ENCODE results near the gene DPH3. TPM values are rescaled to one million over a fixed set of nuclear protein-coding genes. Genes with fewer than 3 reads are reported as not detected.
A peak's percentile ranks its signal among the peaks of the same experiment; 100 is the strongest.

Gene DPH3
- total RNA-seq (2014; rRNA removed; shearing (Covaris generic)) = 14.0 and 15.3 TPM in 2 replicates
- polyA plus RNA-seq (2016; fragmentation: Nextera tagmentation; extraction: Ambion mirVana) = 84.3 and 91.7 TPM in 2 replicates
- long read RNA-seq, transcript DPH3-202 (2 exons, 3,052 nt) = major isoform, 13 of 26 reads
- long read RNA-seq, transcript DPH3-204 (3 exons, 3,131 nt) = major isoform, 13 of 26 reads
- long read RNA-seq, partial matches to known transcripts = 0 of 26 reads
- long read RNA-seq, other reads (novel, unspliced or antisense) = 0 of 26 reads

DNA sequence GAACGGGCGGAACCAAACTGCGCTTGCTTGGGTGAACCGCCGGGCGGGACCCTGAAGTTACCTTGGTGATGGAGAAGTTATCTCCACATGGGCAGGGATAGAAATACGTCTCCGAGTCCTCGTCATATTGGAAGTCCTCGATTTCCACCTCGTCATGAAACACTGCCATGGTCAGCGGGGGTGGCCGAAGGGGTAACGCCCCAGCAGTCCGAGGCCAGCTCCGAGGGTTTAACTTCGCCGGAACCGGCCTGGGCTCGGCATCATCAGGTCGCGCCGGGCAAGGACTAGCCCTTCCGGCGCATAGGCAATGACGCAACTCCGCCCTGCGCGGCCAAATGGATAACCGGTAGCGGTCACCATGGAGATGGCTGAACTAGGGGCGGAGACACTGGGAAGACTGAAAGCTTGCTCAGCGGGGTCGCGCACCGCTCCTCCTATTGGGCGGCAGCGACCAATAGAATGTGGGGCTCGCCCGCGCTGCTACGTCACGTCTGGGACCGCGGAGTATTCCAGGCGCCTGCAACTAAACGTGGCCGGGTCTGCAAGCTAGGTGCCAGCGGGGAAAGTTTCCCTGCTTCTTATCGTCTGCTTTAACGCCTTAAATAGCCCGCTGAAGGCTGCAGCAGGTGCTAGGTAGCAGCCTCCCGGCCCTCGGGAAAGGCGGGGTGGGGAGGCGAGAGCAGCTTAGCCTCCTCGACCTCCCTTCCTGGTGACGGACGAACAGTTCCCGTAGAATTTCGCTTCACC lies at the start of gene DPH3, which contains the start of gene OXNAD1:
TSS of gene DPH3 (minus strand) at position 236 of the 747 bp plus-strand sequence. CDS start at position 169, 67 bp downstream.
TSS of gene OXNAD1 (plus strand) at position 505 of the 747 bp plus-strand sequence. CDS start 5,741 bp downstream, outside the sequence.
- Mint-ChIP-seq H3K27ac (peak within 1 kb of the TSS; percentile 98), H3K36me3 (ENCODE audit: low read depth) (peaks cover 8% of the 10 kb centered on the region; the same call in 2 of the 3 replicates), H3K9me3 (no peaks in the 10 kb centered on the region), H3K4me3 (peak within 1 kb of the TSS; percentile 97), H3K4me1 (peaks cover 19% of the 10 kb centered on the region), H3K27me3 (ENCODE audit: insufficient read depth, low read depth, poor library complexity) (peaks cover 4% of the 10 kb centered on the region)
- H3K4me1 ChIP-seq (ENCODE audit: insufficient read depth) = peaks cover 7% of the 10 kb centered on the region
- H3K27me3 ChIP-seq (ENCODE audit: insufficient read depth) = no peaks in the 10 kb centered on the region
- H3K4me3 ChIP-seq = peak within 1 kb of the TSS; percentile 92
- H2AFZ ChIP-seq = peak within 1 kb of the TSS; percentile 85
- TF ChIP-seq, protein P1, sequence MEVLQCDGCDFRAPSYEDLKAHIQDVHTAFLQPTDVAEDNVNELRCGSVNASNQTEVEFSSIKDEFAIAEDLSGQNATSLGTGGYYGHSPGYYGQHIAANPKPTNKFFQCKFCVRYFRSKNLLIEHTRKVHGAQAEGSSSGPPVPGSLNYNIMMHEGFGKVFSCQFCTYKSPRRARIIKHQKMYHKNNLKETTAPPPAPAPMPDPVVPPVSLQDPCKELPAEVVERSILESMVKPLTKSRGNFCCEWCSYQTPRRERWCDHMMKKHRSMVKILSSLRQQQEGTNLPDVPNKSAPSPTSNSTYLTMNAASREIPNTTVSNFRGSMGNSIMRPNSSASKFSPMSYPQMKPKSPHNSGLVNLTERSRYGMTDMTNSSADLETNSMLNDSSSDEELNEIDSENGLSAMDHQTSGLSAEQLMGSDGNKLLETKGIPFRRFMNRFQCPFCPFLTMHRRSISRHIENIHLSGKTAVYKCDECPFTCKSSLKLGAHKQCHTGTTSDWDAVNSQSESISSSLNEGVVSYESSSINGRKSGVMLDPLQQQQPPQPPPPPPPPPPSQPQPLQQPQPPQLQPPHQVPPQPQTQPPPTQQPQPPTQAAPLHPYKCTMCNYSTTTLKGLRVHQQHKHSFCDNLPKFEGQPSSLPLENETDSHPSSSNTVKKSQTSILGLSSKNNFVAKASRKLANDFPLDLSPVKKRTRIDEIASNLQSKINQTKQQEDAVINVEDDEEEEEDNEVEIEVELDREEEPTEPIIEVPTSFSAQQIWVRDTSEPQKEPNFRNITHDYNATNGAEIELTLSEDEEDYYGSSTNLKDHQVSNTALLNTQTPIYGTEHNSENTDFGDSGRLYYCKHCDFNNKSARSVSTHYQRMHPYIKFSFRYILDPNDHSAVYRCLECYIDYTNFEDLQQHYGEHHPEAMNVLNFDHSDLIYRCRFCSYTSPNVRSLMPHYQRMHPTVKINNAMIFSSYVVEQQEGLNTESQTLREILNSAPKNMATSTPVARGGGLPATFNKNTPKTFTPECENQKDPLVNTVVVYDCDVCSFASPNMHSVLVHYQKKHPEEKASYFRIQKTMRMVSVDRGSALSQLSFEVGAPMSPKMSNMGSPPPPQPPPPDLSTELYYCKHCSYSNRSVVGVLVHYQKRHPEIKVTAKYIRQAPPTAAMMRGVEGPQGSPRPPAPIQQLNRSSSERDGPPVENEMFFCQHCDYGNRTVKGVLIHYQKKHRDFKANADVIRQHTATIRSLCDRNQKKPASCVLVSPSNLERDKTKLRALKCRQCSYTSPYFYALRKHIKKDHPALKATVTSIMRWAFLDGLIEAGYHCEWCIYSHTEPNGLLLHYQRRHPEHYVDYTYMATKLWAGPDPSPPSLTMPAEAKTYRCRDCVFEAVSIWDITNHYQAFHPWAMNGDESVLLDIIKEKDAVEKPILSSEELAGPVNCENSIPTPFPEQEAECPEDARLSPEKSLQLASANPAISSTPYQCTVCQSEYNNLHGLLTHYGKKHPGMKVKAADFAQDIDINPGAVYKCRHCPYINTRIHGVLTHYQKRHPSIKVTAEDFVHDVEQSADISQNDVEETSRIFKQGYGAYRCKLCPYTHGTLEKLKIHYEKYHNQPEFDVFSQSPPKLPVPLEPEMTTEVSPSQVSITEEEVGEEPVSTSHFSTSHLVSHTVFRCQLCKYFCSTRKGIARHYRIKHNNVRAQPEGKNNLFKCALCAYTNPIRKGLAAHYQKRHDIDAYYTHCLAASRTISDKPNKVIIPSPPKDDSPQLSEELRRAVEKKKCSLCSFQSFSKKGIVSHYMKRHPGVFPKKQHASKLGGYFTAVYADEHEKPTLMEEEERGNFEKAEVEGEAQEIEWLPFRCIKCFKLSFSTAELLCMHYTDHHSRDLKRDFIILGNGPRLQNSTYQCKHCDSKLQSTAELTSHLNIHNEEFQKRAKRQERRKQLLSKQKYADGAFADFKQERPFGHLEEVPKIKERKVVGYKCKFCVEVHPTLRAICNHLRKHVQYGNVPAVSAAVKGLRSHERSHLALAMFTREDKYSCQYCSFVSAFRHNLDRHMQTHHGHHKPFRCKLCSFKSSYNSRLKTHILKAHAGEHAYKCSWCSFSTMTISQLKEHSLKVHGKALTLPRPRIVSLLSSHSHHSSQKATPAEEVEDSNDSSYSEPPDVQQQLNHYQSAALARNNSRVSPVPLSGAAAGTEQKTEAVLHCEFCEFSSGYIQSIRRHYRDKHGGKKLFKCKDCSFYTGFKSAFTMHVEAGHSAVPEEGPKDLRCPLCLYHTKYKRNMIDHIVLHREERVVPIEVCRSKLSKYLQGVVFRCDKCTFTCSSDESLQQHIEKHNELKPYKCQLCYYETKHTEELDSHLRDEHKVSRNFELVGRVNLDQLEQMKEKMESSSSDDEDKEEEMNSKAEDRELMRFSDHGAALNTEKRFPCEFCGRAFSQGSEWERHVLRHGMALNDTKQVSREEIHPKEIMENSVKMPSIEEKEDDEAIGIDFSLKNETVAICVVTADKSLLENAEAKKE (CRISPR knock-in tag; IDR thresholded peaks at IDR 0.05) = no peak
- TF ChIP-seq EZH2phosphoT487 (IDR thresholded peaks at IDR 0.05; ENCODE audit: unreplicated experiment) (no peak), EZH2 (IDR thresholded peaks at IDR 0.05; ENCODE audit: low read depth, unreplicated experiment) (no peak), ZNF331 (CRISPR knock-in tag; IDR thresholded peaks at IDR 0.05; ENCODE audit: low read depth) (no peak), POLR2AphosphoS5 (IDR thresholded peaks at IDR 0.05; ENCODE audit: low read depth) (peak; percentile 76), STAT1 (IDR thresholded peaks at IDR 0.05; ENCODE audit: unreplicated experiment) (no peak), CREB1 (CRISPR knock-in tag; IDR thresholded peaks at IDR 0.05; ENCODE audit: low read depth) (peak; percentile 99), JUNB (IDR thresholded peaks at IDR 0.05; ENCODE audit: unreplicated experiment) (no peak), ZNF114 (CRISPR knock-in tag; IDR thresholded peaks at IDR 0.05) (no peak)
- TF ChIP-seq, protein P2, sequence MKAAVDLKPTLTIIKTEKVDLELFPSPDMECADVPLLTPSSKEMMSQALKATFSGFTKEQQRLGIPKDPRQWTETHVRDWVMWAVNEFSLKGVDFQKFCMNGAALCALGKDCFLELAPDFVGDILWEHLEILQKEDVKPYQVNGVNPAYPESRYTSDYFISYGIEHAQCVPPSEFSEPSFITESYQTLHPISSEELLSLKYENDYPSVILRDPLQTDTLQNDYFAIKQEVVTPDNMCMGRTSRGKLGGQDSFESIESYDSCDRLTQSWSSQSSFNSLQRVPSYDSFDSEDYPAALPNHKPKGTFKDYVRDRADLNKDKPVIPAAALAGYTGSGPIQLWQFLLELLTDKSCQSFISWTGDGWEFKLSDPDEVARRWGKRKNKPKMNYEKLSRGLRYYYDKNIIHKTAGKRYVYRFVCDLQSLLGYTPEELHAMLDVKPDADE (IDR thresholded peaks at IDR 0.05) = peak; percentile 84
- TF ChIP-seq, protein P3, sequence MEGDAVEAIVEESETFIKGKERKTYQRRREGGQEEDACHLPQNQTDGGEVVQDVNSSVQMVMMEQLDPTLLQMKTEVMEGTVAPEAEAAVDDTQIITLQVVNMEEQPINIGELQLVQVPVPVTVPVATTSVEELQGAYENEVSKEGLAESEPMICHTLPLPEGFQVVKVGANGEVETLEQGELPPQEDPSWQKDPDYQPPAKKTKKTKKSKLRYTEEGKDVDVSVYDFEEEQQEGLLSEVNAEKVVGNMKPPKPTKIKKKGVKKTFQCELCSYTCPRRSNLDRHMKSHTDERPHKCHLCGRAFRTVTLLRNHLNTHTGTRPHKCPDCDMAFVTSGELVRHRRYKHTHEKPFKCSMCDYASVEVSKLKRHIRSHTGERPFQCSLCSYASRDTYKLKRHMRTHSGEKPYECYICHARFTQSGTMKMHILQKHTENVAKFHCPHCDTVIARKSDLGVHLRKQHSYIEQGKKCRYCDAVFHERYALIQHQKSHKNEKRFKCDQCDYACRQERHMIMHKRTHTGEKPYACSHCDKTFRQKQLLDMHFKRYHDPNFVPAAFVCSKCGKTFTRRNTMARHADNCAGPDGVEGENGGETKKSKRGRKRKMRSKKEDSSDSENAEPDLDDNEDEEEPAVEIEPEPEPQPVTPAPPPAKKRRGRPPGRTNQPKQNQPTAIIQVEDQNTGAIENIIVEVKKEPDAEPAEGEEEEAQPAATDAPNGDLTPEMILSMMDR (conservative IDR thresholded peaks at IDR 0.05; ENCODE audit: low read depth in 2 of 2) = no peak
- TF ChIP-seq, protein P4, sequence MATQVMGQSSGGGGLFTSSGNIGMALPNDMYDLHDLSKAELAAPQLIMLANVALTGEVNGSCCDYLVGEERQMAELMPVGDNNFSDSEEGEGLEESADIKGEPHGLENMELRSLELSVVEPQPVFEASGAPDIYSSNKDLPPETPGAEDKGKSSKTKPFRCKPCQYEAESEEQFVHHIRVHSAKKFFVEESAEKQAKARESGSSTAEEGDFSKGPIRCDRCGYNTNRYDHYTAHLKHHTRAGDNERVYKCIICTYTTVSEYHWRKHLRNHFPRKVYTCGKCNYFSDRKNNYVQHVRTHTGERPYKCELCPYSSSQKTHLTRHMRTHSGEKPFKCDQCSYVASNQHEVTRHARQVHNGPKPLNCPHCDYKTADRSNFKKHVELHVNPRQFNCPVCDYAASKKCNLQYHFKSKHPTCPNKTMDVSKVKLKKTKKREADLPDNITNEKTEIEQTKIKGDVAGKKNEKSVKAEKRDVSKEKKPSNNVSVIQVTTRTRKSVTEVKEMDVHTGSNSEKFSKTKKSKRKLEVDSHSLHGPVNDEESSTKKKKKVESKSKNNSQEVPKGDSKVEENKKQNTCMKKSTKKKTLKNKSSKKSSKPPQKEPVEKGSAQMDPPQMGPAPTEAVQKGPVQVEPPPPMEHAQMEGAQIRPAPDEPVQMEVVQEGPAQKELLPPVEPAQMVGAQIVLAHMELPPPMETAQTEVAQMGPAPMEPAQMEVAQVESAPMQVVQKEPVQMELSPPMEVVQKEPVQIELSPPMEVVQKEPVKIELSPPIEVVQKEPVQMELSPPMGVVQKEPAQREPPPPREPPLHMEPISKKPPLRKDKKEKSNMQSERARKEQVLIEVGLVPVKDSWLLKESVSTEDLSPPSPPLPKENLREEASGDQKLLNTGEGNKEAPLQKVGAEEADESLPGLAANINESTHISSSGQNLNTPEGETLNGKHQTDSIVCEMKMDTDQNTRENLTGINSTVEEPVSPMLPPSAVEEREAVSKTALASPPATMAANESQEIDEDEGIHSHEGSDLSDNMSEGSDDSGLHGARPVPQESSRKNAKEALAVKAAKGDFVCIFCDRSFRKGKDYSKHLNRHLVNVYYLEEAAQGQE (IDR thresholded peaks at IDR 0.05; ENCODE audit: unreplicated experiment) = no peak
- peaks cover 72% of the 10 kb centered on the region for H3K79me2 ChIP-seq (replicated peaks; ENCODE audit: insufficient read depth)
- H3K36me3 ChIP-seq (ENCODE audit: insufficient read depth) = peaks cover 13% of the 10 kb centered on the region
- peak within 1 kb of the TSS; percentile 86 for H3K27ac ChIP-seq (ENCODE audit: low read depth)
- peak within 1 kb of the TSS; percentile 93 for H3K4me2 ChIP-seq
- peak; percentile 97 for ATAC-seq
- no peaks in the 10 kb centered on the region for H3F3A ChIP-seq (replicated peaks; ENCODE audit: low read depth)
- peak; percentile 100 for DNase-seq (ENCODE audit: low spot score)
- H4K20me1 ChIP-seq (replicated peaks; ENCODE audit: insufficient read depth) = peaks cover 5% of the 10 kb centered on the region
- no peaks in the 10 kb centered on the region for H3K9me2 ChIP-seq (ENCODE audit: insufficient read depth)
